SK-N-MC (cell line): Measurements from ENCODE around the gene HYDIN.

Source experiments
- DNase-seq: peaks from one replicate; pipeline ENCODE4 v3.0.0-alpha.2; 2011; ENCODE audit warnings: low read depth, low spot score
- H3K27ac ChIP-seq: fragments of 200-600 bp; sonication (generic); 2 replicates; pipeline ENCODE4 v1.5.1; 2016; ENCODE audit warnings: mixed run types
- H3K36me3 ChIP-seq: fragments of 200-600 bp; sonication (generic); 2 replicates; pipeline ENCODE4 v1.6.1; 2017; ENCODE audit warnings: antibody characterized with exemption, low read length, mixed read lengths; ENCODE audit not compliant: insufficient read depth
- H3K4me3 ChIP-seq: fragments of 200-600 bp; sonication (generic); 2 replicates; pipeline ENCODE4 v1.5.1; 2016
- H3K9ac ChIP-seq: fragments of 200-600 bp; sonication (generic); 2 replicates; pipeline ENCODE4 v1.8.0; 2017; ENCODE audit warnings: mixed run types, mixed read lengths; ENCODE audit not compliant: insufficient read length
- H3K9me3 ChIP-seq: fragments of 200-600 bp; sonication (generic); 2 replicates; pipeline ENCODE4 v1.6.1; 2017; ENCODE audit warnings: low read depth, mild to moderate bottlenecking, antibody characterized with exemption, low read length, moderate library complexity, mixed read lengths
- EZH2 ChIP-seq: fragments of 200-600 bp; sonication (generic); IDR thresholded peaks from one replicate; pipeline ENCODE4 v1.6.1; 2017; ENCODE audit warnings: antibody characterized with exemption
- FOXP2 ChIP-seq: optimal IDR thresholded peaks from 2 replicates; pipeline ENCODE3; 2011; ENCODE audit warnings: mild to moderate bottlenecking, moderate library complexity; ENCODE audit not compliant: insufficient read depth; ENCODE audit errors: extremely low read length, control extremely low read depth
- POLR2AphosphoS5 ChIP-seq: IDR thresholded peaks from 2 replicates; pipeline ENCODE4 v1.6.1; 2012; ENCODE audit warnings: mild to moderate bottlenecking, low read depth, low read length, borderline replicate concordance

HYDIN gene

GRCh38 chr16:70777973-70778406 is 452.5 kb downstream of the HYDIN start:
- Histone ChIP-seq H3K36me3 (peaks cover 10% of the 10 kb centered on the region; the same call in 1 of the 2 replicates), H3K9me3 (no peaks in the 10 kb centered on the region), H3K9ac (no peak overlapping the region), H3K27ac (no peak overlapping the region), H3K4me3 (no peak overlapping the region)
- no peak for DNase-seq
- TF ChIP-seq FOXP2: no peak
- no peak for TF ChIP-seq EZH2
- peak; percentile 42 for TF ChIP-seq POLR2AphosphoS5

- DNase-seq: no peak
- TF ChIP-seq POLR2AphosphoS5: no peak
- TF ChIP-seq FOXP2: no peak
- no peak for TF ChIP-seq EZH2
- Histone ChIP-seq H3K27ac (no peak overlapping the region), H3K36me3 (peaks cover 6% of the 10 kb centered on the region; the same call in 1 of the 2 replicates), H3K9ac (no peak overlapping the region), H3K4me3 (no peak overlapping the region), H3K9me3 (no peaks in the 10 kb centered on the region)
These were observed 453.0 kb downstream of the HYDIN start for GRCh38 chr16:70777496-70777895.

GRCh38 chr16:70775399-70775798 is 455.1 kb downstream of the HYDIN start:
- Histone ChIP-seq H3K4me3 (no peak overlapping the region), H3K9ac (no peak overlapping the region), H3K27ac (no peak overlapping the region), H3K9me3 (no peaks in the 10 kb centered on the region), H3K36me3 (no peaks in the 10 kb centered on the region; the same call in 1 of the 2 replicates)
- TF ChIP-seq FOXP2: no peak
- no peak for TF ChIP-seq POLR2AphosphoS5
- DNase-seq: no peak

GRCh38 chr16:70774261-70774660 is 456.3 kb downstream of the HYDIN start:
- Histone ChIP-seq H3K9me3 (no peaks in the 10 kb centered on the region), H3K9ac (no peak overlapping the region), H3K27ac (no peak overlapping the region), H3K36me3 (no peaks in the 10 kb centered on the region), H3K4me3 (no peak overlapping the region)
- DNase-seq: no peak
- TF ChIP-seq POLR2AphosphoS5: no peak
- TF ChIP-seq EZH2: no peak
- no peak for TF ChIP-seq FOXP2

- H3K36me3 ChIP-seq: no peaks in the 10 kb centered on the region
- no peak overlapping the region for H3K9ac ChIP-seq
- no peak for TF ChIP-seq FOXP2
- no peak for TF ChIP-seq EZH2
- TF ChIP-seq POLR2AphosphoS5: no peak
- H3K27ac ChIP-seq: no peak overlapping the region
- DNase-seq: no peak
- H3K4me3 ChIP-seq: no peak overlapping the region
- H3K9me3 ChIP-seq: no peaks in the 10 kb centered on the region
These were observed 458.0 kb downstream of the HYDIN start for GRCh38 chr16:70772493-70772892.

GRCh38 chr16:70770626-70771552 is 459.6 kb downstream of the HYDIN start:
- Histone ChIP-seq H3K9ac (no peak overlapping the region), H3K36me3 (no peaks in the 10 kb centered on the region), H3K4me3 (no peak overlapping the region), H3K9me3 (no peaks in the 10 kb centered on the region), H3K27ac (no peak overlapping the region)
- TF ChIP-seq EZH2: no peak
- no peak for TF ChIP-seq POLR2AphosphoS5
- no peak for TF ChIP-seq FOXP2
- DNase-seq: no peak

- Histone ChIP-seq H3K4me3 (no peak overlapping the region), H3K36me3 (no peaks in the 10 kb centered on the region), H3K9me3 (no peaks in the 10 kb centered on the region), H3K9ac (no peak overlapping the region), H3K27ac (no peak overlapping the region)
- DNase-seq: no peak
- TF ChIP-seq EZH2: no peak
- no peak for TF ChIP-seq FOXP2
- TF ChIP-seq POLR2AphosphoS5: no peak
These were observed 460.3 kb downstream of the HYDIN start for GRCh38 chr16:70770291-70770625.

GRCh38 chr16:70769761-70770160 is 460.8 kb downstream of the HYDIN start:
- DNase-seq: no peak
- Histone ChIP-seq H3K27ac (no peak overlapping the region), H3K4me3 (no peak overlapping the region), H3K9ac (no peak overlapping the region), H3K36me3 (no peaks in the 10 kb centered on the region), H3K9me3 (no peaks in the 10 kb centered on the region)
- TF ChIP-seq EZH2 (no peak), POLR2AphosphoS5 (no peak), FOXP2 (no peak)
